ENCODE measurements around the gene SLC37A2.
A peak's percentile ranks its signal among the peaks of the same experiment; 100 is the strongest.
"Not testable (repeated sequence)": the region's sequence is repeated elsewhere in the genome, so short reads cannot be mapped to it uniquely, and the experiment has no call there.

The SLC37A2 gene

DNA sequence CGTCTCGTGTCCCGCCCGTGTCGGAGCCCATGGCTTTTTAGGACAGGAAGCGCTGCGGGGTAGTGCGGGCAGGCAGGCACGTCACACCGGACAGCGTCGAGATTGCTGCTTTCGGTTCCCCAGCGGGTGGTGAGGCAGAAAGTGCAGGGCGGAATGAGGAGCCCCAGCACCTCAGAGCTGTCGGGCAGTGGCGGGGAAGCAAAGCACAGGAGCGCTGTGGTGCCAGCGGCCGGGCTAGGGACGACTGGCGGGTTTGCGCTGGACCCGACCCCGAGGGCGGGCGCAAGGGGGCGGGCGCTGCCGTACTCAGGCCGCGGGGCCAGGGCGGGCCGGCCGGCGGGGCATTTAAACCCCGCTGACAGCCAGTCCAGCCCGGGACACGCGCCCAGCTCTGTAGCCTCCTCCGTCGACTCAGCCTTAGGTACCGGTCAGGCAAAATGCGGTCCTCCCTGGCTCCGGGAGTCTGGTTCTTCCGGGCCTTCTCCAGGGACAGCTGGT is at the start of gene SLC37A2:
TSS of gene SLC37A2 (plus strand) at position 375 of the 498 bp plus-strand sequence. CDS start at position 438, 63 bp downstream.
- peak; percentile 38 for DNase-seq

DNA sequence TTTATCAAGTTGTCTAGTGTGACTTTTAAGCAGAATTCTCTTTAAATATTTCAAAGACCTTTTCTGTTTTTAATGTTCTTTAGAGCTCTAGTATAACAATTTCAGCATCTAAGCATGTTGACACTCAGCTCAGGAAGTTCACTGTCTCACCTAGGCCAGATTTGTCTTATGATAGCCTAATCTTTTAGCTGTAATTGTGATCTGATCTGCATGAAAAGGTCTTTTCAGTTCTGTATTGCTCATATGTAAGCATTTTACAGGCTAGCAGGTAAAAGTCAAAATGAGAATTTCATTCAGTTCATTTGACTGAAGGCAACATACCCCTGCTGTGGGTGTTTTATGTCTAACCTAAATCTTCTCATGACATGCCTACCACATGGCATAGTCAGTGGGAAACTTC is 46.7 kb upstream of the SLC37A2 start:
- in situ Hi-C loops (cut with HindIII; ENCODE audit: low pct_ligation_motif_present, low pct_unique_long_range_greater_than_20kb, low sequenced_read_pairs) = no loop called here

More for the DNA sequence above, at the start of gene SLC37A2:
- in situ Hi-C loops (cut with HindIII; ENCODE audit: low pct_ligation_motif_present, low pct_unique_long_range_greater_than_20kb, low sequenced_read_pairs) = no loop called here

DNA sequence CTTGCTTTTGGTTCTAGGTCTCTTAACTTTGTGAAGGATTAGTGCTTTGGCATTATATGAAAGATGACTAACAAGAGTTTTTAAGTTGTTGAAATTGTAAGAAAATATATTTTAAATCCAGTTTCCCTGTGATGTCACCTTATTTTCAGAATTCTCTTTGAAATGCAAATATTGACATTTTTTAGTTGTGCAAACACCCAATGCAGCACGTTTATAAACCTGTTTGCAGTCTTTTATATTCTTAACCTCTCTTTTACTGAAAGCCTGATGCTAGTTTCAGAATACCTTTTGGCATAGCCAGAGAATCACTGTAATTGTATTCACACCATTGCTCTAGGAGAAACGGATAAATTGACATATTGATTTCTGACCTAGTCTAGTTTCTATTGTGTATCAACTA is 42.8 kb upstream of the SLC37A2 start:
- DNase-seq = no peak
- in situ Hi-C loops (cut with HindIII; ENCODE audit: low pct_ligation_motif_present, low pct_unique_long_range_greater_than_20kb, low sequenced_read_pairs) = no loop called here

More for the DNA sequence above, 46.7 kb upstream of the SLC37A2 start:
- DNase-seq = no peak

GRCh38 chr11:125022551-125022950 is 40.6 kb upstream of the SLC37A2 start:
- no peak for DNase-seq
- in situ Hi-C loops (cut with HindIII; ENCODE audit: low pct_ligation_motif_present, low pct_unique_long_range_greater_than_20kb, low sequenced_read_pairs) = no loop called here

DNA sequence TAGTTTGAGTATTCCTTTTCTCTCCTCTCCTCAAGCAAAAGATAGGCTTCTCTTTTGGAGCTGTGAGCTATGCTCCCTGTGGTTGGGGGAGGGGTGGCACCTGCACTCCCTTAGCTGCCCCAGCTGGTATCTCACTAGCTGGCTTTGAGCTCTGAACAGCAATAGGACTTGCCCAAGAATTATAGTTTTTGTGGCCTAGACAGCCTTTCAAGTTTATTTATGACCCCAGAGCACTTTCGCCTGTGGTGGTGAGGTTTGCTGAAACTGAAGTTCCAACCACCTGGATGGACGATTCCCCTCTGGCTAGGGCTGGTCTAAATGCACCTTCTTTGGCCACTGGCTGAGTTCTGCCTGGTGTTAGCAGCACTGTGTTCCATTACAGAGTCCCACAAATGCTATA is 37.1 kb upstream of the SLC37A2 start:
- no peak for DNase-seq
- in situ Hi-C loops (cut with HindIII; ENCODE audit: low pct_ligation_motif_present, low pct_unique_long_range_greater_than_20kb, low sequenced_read_pairs) = no loop called here

GRCh38 chr11:125029431-125029830 is 33.7 kb upstream of the SLC37A2 start:
- in situ Hi-C loops (cut with HindIII; ENCODE audit: low pct_ligation_motif_present, low pct_unique_long_range_greater_than_20kb, low sequenced_read_pairs); DNase-seq: not testable (repeated sequence)

- DNase-seq = peak; percentile 10
- in situ Hi-C loops (cut with HindIII; ENCODE audit: low pct_ligation_motif_present, low pct_unique_long_range_greater_than_20kb, low sequenced_read_pairs) = no loop called here
Measured at GRCh38 chr11:125036933-125037332, 26.2 kb upstream of the SLC37A2 start.

DNA sequence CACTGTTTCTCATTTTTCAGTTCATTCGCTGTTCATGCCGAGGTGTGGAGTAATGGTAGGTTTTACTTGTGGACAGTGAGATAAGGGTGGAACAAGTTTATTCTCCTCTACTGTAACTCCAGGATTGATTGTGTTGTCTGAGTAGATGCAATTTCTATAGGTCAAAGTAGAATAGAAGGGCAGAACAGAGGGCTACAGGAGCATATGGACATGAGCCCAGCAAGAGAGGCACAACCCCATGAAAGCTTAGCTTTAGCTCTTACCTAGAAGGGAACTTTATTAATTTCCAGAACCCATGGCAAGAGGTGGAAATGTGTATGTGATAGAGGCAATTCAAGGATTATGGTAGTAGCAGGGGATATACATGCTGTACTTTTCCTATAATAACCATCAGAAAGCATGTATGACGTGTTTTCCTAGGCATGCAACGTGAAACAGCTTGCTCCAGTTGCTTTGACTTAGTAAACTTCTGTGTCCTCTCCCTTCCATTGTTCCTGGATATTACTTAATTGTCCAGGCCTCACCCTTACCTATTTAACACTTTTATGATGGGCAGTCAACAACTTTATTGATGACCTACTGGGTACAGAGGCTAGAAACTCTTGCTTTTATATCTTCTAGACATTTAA is 13.8 kb upstream of the SLC37A2 start:
- no peak for DNase-seq
- in situ Hi-C loops (cut with HindIII; ENCODE audit: low pct_ligation_motif_present, low pct_unique_long_range_greater_than_20kb, low sequenced_read_pairs) = no loop called here

- in situ Hi-C loops (cut with HindIII; ENCODE audit: low pct_ligation_motif_present, low pct_unique_long_range_greater_than_20kb, low sequenced_read_pairs) = no loop called here
- no peak for DNase-seq
Measured at GRCh38 chr11:125052047-125052446, 11.1 kb upstream of the SLC37A2 start.

DNA sequence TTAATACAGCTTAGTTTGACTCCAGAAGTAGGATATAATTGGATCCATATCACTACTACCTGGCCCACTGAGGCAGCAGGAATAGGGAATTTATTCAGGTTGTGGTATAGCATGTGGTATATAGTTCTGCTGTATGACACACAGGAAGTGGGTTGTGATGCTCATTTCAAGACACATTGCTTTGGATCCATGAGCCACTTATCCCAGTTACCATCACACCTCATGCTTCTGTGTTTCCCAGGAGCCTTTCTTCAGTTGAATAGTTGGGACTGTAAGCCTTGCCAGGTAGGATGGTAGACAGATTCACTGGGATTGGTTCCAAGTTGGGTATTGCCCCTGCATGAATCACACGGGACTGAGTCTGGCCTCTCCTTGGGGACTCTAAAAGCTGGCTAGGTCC is 9.9 kb upstream of the SLC37A2 start:
- DNase-seq = no peak
- in situ Hi-C loops (cut with HindIII; ENCODE audit: low pct_ligation_motif_present, low pct_unique_long_range_greater_than_20kb, low sequenced_read_pairs) = no loop called here

- in situ Hi-C loops (cut with HindIII; ENCODE audit: low pct_ligation_motif_present, low pct_unique_long_range_greater_than_20kb, low sequenced_read_pairs) = no loop called here
- DNase-seq = no peak
Measured at GRCh38 chr11:125055107-125055715, 7.9 kb upstream of the SLC37A2 start.

DNA sequence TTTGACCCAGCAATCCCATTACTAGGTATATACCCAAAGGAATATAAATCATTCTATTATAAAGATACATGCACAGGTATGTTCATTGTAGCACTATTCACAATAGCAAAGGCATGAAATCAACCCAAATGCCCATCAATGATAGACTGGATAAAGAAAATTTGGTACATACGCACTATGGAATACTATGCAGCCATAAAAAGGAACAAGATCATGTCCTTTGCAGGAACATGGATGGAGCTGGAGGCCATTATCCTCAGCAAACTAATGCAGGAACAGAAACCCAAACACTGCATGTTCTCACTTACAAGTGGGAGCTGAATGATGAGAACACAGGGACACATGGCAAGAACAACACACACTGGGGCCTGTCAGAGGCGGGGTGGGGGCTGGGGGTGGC is 7.0 kb upstream of the SLC37A2 start:
- DNase-seq; in situ Hi-C loops (cut with HindIII; ENCODE audit: low pct_ligation_motif_present, low pct_unique_long_range_greater_than_20kb, low sequenced_read_pairs): not testable (repeated sequence)

GRCh38 chr11:125056931-125057692 is 6.0 kb upstream of the SLC37A2 start:
- in situ Hi-C loops (cut with HindIII; ENCODE audit: low pct_ligation_motif_present, low pct_unique_long_range_greater_than_20kb, low sequenced_read_pairs) = no loop called here
- DNase-seq = no peak

DNA sequence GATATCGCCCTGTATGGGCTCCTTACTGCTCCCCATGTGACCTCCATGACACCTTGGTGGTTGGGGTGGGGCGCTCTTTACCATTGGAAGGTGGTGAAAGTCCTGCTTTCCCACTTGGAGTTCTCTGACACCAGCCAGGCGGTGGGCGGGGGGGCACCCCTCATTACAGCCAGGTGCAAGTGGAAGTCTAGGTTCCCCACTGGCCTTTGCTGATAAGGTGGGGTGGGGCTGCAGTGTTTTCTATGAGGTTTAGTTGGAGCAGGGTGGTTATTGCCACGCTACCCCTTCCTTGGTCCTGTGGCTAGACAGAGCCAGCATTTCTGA is 5.5 kb upstream of the SLC37A2 start:
- in situ Hi-C loops (cut with HindIII; ENCODE audit: low pct_ligation_motif_present, low pct_unique_long_range_greater_than_20kb, low sequenced_read_pairs) = no loop called here
- DNase-seq = no peak

GRCh38 chr11:125061281-125061680 is 1.8 kb upstream of the SLC37A2 start:
- DNase-seq = no peak
- in situ Hi-C loops (cut with HindIII; ENCODE audit: low pct_ligation_motif_present, low pct_unique_long_range_greater_than_20kb, low sequenced_read_pairs) = no loop called here

DNA sequence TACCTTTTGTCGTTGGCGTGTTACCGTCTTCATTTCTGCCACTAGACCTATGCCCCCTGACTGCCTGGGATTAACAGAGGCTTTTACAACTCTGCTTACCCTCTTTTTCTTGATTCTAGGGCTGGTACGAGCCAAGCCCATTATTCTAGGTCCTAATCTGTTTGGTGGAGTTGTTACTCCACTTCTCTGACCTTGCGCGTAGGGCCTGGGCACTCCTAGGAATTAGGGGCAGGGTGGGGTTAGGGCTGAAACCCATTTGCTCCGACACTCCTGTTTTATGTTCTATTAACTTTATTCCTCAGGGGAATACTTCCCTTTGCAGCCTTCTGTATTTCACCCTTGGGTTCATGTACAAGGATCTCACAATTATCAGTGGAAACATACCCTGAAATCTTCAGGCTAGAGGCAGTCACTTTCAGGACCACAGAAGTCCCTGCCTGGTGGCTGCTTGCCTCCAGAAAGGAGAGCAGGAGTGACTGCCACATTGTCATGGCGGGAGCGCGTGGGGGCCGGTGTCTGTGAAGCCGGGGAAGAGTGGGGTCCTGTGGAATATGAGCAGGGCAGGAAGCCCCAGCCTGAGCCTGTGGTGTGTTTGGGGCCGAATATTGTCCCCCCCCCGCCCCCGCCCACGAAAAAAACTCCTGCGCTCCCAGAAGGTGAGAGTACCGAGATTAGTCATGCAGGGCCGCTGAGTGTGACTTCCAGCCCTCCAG is 731 bp upstream of the SLC37A2 start:
- in situ Hi-C loops (cut with HindIII; ENCODE audit: low pct_ligation_motif_present, low pct_unique_long_range_greater_than_20kb, low sequenced_read_pairs) = no loop called here
- no peak for DNase-seq

DNA sequence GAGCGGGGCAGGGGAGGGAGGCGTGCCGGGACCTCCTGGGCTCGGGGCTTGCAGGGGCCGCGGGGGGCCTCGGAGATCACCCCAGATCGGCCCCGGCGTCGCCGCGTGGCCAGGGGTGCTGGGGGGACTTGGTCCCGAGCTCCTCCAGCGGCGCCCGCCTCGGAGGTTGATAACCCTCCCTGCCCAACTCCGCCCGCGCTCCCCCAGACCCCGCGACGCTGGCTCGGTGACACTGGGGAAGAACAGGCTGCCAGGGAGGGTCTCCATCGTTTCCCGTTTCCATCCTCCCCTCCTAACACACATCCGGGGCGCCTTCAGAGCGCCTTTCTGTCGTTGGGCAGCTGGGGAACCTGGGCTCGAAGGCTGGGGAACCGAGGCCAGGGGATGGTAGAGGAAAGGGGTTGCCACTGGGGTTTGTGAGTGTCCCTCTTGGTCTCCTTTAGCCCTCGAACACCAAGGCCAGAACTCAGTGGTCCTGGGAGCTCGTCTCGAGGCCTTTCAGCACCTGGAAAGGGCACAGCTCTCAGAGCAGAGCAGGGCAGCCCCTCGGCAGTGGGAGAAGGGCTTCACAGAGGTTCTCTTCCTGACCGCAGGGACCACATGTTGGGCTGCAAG is 431 bp downstream of the SLC37A2 start:
- DNase-seq = no peak
- in situ Hi-C loops (cut with HindIII; ENCODE audit: low pct_ligation_motif_present, low pct_unique_long_range_greater_than_20kb, low sequenced_read_pairs) = no loop called here

GRCh38 chr11:125064070-125064469 is 965 bp downstream of the SLC37A2 start:
- DNase-seq = no peak
- in situ Hi-C loops (cut with HindIII; ENCODE audit: low pct_ligation_motif_present, low pct_unique_long_range_greater_than_20kb, low sequenced_read_pairs) = no loop called here

GRCh38 chr11:125068368-125068767 is 5.3 kb downstream of the SLC37A2 start:
- in situ Hi-C loops (cut with HindIII; ENCODE audit: low pct_ligation_motif_present, low pct_unique_long_range_greater_than_20kb, low sequenced_read_pairs) = no loop called here
- no peak for DNase-seq

All from ACHN (cell line).